Activated naive CD8-positive, alpha-beta T cell treated with anti-CD3 and anti-CD28 coated beads, Interleukin-2, amount 50 U/mL, for 16 hours (primary cell): ENCODE measurements around the gene RAD51B.

Experiments used
- DNase-seq: peaks from one replicate; pipeline ENCODE4 v3.0.0-alpha.2; 2020; ENCODE audit warnings: low read depth, low spot score

RAD51B gene

DNA sequence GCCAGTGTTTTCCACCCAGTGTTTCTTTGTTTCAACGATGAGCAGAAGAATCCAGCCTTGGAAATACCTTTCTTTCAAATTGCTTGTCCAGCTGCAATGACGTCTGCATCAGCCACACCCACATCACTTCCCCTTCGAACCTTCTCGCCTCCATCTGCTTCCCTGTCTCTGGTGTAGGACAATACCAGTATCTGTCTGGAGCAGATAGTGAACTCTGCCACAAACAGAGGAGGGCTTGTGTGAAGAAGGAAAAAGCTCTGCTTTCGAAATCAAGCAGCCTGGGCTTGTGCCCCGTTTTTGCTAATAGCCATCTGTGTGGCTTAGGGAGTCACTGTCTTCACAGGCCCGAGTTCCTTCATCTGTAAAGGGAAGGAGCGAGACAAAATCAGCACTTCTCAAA is 557.9 kb downstream of the RAD51B start:
- DNase-seq = no peak

DNA sequence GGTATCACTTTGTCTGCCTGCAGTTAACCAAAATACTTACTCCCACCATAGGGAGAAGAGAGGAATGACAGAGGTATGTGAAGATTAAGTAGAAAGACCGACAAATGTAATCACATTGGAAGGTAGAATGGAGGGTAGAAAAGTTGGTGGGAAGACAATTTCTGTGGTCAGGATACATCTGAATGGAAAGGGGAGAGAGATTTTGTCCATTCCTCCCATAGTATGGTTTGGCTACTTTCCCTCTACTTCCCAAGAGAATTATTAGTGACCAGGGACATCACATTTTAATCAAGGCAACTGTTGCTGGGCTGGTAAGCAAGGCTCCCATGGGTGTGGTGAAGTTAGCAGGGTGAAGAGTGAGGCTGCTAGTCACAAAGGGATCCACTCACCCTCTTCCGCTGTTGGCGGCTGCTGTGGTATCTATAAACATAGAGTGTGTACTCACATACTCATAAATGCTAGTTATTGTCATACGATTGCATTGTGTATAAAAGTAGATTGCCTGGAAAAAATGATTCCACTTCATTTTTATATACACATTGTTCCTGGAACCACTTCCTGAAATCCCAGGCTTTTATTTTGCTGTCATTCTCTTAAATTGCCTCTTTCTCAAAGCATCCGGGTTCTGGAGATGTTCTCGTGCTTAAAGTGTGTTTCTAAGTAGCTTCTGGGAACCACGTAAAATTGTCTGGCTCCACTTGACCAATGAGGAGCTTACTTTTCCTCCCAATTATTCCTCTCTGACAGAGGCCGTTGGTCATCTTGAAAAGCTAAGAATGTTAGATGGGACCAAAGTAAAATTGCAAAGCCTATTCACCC is 560.1 kb downstream of the RAD51B start:
- no peak for DNase-seq

DNA sequence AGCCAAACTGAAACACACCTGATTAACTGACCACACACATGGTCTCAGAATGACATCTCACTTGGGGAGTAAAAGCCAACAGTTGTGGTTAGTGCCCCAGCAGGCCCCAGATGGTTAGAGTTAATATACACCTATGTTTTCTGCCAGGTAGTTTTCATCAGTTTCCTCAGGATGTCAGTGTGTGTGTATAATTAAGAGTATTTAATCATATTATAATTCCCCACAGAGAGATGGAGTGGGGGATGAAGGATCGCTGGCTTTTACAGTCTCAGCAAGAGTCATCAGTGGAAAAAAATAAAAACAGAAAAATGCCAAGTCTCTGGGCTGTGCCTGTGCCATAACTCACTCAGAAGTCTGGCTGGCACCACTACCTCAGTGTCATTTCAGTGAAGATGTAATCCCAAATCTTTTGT is 560.8 kb downstream of the RAD51B start:
- no peak for DNase-seq

DNA sequence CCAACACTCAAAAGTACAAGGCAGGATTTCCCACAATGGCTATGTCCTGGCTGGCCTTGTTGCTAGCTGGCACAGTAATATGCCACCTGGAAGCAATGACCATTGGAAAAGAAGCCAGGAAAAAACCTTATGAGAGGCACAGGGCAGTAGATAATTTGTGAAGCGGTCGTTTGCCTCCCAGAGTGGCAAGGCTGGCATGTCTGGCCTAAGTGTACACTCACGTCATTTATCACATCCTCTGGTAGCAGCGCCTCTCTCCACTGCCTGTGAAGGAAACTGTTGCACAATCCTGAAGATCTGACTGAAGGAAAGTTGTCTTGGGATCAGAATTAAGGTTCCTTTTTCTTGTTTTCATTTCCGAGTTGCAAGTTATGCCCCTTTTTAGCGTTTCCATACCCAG is 564.8 kb downstream of the RAD51B start:
- DNase-seq = no peak

DNA sequence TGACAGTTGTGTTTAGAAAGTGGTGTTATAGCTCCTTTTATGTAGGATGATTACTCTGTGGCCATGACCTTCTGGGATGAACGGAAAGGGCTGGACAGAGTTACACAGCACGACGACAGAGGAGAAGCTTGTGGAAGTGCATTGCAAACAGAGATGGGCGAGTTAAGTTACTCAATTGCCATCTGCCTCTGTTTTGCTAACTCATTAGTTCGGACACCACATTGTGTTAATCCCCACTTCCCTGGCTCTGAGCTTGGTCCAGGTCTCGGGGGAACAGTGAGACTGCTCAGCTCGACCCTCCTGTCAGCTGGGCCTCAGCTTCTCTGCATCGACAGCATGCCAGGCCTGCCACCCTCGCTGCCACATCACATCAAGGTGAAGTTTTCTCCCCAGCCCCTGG is 565.3 kb downstream of the RAD51B start:
- no peak for DNase-seq

DNA sequence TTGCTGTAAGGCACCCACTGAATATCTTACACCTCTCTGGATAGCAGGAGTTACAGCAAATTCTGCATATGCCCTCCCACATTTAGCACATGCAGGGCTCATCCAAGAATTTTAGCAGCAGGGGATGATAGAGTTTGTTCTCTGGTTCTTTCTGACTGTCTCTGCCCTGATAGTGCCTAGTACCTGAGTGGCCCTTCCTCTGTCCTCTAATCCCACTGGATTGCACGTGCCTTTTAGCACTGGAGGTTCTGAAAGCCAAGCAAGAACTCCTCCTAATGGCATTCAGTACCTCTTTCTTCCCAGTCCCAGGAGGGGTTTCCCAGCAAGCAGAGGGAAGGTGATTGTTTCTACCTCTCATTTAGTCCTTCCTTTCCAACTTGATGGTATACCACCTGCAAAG is 566.9 kb downstream of the RAD51B start:
- DNase-seq = no peak

DNA sequence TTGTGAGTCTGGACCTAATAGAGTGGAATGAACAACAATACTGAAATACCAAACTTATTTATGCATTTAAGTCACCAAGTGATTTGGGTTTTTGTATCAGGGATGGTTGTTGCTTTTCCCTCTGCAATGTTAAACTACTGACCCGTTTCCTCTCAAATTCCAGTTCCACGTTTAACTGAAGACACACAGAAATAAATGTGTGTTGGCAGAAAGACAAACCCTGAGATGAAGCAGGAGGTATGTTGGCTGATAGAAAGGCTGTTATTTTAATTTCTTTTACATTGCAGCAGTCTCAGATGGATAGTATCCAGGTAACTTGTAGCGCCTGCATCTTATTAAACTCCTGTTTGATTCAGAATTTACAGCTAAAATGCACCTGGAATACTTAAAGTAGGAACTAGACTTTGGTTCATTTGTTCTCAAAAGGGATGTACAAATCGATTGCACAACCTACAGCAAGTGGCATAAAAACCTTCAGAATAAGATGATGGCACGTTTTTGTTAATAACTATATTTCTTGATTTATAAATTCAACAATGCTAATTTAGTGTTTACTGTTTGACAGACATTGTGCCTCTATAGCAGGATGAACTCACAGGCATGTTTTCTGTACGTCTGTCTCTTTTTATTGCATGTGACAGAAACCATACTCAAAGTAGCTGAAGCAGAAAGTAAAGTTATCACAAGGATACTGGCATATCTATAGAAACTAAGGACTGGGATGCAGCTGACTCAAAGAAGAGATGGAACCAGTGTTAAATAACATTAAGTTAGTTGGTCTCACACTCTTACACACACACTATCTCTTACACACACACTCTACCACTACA is 567.6 kb downstream of the RAD51B start:
- DNase-seq = no peak

DNA sequence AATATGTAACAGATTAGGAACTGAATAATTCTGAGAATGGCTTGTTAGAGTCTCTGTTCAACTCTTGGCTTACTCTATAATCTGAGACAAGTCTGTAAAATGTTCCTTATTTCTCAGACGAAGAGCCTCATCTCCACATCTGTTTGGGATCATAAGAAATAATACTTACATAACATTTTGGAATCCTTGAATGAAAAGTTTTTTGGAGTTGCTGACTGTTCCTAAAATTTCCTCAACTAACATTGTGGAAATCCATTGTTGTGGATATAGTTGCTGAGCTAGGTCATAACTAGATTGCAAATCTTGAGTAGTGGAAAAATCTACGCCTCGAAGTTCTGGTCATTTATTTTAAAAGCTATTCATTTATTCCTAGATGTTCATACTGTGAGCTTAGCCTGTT is 570.4 kb downstream of the RAD51B start:
- DNase-seq = no peak

DNA sequence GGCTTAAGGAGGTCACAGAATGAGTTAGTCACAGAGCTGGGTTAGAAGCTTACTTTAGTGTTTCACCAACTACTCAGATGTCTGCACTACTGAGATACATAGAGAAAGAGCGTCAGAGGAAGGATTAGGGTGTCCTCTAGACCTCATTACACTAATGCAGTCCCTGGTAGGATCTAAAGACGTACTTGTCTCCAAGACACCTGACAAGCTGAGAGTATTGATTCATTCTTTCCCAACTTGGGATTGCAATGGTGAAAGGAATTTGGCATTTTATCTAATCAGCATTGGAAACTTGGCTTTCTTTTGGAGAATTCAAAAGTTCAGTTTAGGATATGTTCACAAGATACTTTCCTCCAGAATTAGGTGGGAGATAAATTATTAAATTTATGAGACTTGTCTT is 571.2 kb downstream of the RAD51B start:
- DNase-seq = no peak

DNA sequence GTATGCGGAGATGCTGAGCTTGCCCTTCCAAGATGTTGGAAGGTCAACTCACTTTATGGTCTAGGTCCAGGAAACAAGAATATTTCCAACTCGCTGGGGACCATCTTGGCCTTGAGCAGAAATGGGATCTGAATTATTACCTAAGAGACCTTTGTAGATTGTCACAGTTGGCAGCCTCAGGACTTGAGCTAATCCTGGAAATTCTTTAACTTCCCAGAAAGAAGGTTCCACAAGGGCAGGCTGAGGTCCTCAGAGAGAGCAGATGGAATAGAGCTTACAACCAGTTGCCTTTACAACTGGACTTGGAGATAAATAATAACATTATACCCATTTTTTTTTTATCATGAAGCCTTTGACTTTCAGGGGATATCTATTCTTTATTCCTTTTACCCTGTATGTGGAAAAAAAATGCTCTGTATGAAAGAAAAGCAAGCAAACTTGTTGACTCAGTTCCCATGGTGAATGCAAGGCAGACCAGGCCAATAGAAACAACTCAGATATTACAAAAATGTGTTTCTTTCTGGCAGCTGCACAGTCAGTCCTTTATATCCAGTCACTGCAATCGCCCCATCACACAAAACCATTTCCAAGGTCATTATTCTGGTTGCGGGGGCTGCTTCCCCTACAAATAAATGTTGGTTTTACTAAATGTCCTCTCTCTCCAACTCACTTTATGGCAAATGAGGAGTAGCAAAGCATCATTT is 571.9 kb downstream of the RAD51B start:
- DNase-seq = no peak

DNA sequence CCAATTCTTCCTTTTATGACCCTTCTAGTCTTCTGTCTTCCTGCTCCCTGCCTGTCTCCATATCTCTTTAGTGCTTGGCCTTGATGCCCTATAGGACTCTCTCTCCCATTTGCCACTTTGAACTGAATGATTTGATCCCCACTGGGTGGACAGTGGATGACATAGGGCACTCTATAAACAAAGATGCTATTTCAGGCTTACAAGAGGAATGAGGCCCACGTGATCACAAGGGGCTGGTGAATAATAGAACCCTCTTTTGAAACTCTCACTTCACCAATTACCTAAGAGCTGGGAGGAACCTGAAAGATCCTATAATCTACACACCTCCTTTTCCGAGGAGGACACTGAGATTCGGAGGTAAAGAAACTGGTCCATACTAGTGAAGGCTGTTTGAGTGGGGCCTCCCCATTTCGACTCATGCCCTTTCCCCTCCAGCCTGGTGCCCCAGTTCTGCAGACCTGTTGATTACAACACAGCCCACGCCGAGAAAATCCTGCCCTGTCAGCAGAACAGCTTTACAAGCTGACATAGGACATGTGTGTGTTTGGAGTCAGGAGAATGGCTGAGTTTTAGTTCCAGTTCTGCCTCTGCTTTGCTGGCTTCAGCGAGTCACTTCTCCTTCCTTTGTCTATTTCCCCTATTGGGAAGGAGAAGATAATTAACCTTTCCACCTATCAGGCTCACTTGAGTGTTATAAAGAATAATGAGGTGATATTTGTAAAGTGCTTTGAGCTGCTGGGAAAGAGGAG is 573.0 kb downstream of the RAD51B start:
- no peak for DNase-seq

DNA sequence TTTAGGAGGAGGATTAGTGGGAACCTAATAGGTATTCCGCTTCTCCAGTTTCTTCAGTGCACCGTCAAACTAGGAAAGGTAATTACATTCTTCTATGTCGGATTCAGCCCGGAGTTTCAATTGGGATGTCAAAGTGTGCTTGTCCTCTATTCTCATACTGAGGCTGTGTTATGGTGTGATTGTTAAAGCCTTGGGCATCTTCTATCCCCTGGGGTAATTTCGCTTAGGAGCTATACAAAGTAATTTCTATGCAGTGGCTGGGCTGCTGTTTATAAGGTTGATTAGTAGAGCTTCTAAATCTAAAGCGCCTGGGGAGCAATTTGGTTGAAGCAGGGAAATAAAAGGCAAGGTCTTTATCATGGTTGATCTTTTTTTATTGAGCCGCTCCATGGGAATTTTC is 573.7 kb downstream of the RAD51B start:
- no peak for DNase-seq

DNA sequence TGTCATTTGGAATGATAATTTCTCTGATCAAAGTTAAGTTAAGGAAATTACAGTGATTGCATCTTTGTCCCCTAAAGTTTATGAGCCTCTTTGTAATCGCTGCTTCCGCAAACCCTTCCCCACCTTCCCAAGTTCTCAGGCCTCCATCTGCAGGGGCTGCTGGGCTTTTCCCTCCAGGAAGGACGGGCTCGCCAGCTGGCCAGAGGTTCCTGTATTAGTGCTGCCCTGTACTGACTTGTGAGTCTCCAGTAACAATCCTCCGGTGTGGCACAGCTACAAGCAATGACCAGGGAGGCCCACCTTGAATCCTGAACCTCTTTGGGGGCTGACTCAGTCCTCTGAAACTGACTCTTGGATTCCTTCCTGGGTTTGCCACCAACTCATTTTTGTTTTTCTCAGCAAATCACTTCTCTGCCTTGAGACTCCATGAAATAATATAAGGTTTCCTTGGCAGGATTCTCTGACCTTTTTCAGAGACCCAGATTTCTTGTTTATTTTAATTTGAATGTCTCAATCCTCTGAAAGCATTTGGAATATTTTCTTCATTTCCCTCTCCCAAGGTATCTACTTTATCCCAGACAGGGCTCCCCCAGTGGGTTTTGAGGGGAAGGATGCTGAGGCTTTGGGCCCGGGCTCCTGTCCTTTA is 574.7 kb downstream of the RAD51B start:
- DNase-seq = no peak

DNA sequence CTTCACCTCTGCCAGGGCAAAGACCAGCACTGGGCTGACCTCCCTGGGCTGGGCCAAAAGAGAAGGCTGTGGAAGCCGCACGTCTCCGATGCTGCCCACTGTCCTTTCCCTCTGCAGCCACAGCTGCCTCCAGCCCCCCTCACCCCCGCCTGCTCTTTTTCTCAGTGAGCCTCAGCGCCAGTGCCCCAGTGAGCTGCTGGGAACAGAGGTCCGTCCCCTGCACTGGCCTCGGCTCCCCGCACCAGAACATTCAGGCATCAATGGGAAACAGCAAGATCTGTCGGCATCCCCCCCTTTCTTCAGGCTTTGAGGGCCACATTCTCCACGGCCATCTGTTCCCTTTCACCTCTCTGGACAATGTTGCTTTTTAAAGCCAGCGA is 575.2 kb downstream of the RAD51B start:
- no peak for DNase-seq

DNA sequence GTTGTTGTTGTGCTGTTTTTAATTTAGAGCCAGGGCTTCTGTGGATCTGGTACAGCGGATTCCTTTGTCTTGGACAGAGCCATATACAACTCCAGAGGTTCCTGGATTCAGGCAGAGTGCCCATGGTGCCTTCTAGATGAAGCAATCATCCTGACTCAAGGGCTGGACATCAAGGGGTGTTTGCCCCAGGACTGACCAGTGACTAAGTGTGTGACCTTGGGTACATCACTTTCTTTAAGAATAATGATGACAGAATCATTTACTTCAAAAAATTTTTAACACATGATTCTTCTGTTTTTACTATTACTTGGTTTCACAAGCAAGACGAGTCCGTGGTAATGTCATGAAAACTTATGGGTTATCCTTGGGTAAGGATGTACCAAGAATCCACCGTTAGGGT is 576.0 kb downstream of the RAD51B start:
- DNase-seq = no peak

DNA sequence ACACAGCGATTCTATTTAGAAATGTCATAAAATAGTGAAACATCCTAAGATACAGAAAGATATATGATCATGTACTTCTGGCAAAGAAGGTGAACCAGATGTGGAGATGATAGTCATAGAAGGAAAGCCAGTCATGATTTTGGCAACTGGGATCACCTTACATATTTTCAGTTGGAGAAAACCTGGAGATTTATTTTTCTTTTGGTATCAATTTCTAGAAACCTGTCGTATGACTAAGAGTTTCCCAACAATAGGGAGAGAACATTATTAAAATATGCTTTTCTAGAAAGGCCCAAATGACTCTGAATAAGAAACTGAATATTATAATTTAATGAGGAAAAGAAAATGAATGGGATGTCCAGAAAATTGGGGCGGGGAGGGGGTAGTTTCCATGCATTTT is 576.9 kb downstream of the RAD51B start:
- DNase-seq = no peak

DNA sequence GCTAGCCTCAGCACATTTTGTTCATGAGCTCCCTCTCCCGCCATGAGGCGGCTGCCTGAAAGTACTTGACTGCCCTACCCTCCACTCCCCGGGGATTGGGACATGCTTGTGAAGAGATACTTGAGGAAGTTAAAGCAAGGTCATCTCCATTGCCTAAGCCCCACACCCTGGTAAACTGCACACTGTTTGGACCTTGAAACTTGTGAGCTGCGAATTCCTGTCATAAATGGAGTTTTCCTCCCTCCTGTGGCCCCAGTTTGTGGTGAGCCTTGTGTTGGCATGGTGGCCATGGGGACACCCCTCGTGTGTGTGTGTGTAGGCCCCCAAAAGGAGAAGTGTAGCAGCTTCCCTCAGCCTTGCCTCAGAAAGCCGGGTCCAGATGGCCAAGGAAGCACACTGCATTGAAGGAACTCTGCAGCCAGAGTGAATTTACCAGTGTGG is 577.8 kb downstream of the RAD51B start:
- DNase-seq = no peak

DNA sequence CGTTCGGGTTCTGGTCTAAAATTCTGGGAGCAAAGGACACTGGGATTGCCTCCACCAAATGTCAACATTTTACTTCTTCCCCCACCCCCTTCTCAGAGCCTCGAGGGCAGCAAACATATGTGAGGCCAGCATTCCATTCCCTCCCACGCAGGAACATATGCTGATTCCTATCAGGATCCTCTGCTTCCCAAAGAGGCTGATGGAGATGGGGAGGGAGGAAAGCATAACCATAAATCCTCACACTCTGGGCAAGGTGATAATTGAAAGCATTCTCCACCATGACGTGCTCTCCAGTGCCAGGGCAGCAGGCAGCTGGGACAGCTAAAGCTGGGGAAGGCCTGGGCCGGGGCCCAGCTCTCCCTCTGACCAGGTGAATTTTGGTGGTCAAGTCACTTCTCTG is 578.2 kb downstream of the RAD51B start:
- no peak for DNase-seq

DNA sequence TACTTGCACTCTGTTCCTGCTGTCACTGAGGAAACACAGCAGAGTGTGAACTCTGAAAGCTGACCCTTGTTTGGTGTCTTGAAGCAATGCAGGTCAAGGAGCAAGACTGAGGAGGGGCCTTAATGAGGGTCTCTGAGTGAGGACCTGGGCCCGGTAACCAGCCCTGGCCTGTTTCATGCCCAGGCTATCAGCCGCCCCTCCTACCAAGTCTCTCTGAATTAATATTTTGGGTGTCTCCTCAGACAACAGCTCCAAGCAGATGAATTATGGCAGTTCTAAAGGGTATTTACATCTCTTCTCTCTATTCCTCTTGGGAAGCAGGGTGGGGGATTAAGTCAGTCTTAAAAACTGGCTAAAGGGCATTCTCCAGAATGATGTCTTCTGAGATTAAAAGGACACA is 578.8 kb downstream of the RAD51B start:
- DNase-seq = no peak

DNA sequence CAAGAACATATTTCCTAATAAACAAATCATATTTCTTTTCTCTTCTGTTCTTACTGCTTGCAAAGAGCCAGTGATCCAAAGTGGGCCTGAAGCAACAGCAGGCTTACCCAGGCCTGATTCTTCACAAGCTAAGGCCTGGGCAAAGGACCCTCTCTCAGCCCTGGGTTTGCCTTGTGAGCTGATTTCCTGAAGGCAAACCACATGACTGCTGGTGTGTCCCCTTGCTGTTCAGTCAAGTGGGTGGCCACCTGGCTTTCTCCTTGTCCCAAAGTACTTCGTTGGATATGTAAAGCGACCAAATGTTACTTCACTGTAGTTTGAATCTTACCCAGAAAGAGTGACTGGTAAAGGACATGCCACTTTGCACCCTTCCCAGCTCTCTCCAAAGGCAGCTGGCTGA is 580.4 kb downstream of the RAD51B start:
- DNase-seq = no peak

DNA sequence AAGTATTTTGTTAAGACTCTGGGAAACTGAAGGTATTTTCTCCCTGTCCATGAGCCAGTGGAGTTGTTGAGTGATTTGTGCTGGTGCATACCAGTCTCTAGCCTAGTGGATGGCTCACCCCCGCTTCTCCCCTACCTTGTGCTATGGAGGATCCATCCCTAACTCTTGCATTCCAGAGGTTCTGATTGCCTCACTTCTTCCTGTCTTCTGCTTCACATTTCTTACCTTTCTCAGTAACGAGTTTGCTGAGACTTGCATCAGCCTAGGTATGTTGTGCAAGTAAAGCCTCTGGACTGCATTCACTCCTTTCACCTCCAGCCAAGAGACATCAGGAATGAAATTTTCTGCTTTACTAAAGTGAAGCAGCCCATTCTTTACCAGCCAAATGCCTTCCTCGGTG is 581.7 kb downstream of the RAD51B start:
- DNase-seq = no peak
